DOHH2 (cell line): Measurements from ENCODE around the gene LMO3.
A peak's percentile ranks its signal among the peaks of the same experiment; 100 is the strongest.

ENCODE experiments used
- H3F3A ChIP-seq: fragments of 200-600 bp; sonication (generic), shearing (Covaris generic); 2 replicates; pipeline ENCODE4 v1.6.0; 2016; ENCODE audit warnings: antibody characterized with exemption, mild to moderate bottlenecking; ENCODE audit not compliant: control insufficient read depth, insufficient read depth
- H3K27ac ChIP-seq: fragments of 200-600 bp; sonication (generic); 2 replicates; pipeline ENCODE4 v1.5.1; 2014; ENCODE audit warnings: low read depth, mild to moderate bottlenecking, low read length, moderate library complexity
- H3K27me3 ChIP-seq: fragments of 200-600 bp; sonication (generic); 2 replicates; pipeline ENCODE4 v1.6.1; 2014; ENCODE audit warnings: mild to moderate bottlenecking, low read length, mixed read lengths; ENCODE audit not compliant: control insufficient read depth
- H3K36me3 ChIP-seq: fragments of 200-600 bp; sonication (generic); 2 replicates; pipeline ENCODE4 v1.6.1; 2014; ENCODE audit warnings: mild to moderate bottlenecking, low read length, moderate library complexity, mixed read lengths; ENCODE audit not compliant: control insufficient read depth
- H3K4me1 ChIP-seq: fragments of 200-600 bp; sonication (generic); 2 replicates; pipeline ENCODE4 v1.6.1; 2014; ENCODE audit warnings: mild to moderate bottlenecking, low read length, mixed read lengths; ENCODE audit not compliant: control insufficient read depth
- H3K4me2 ChIP-seq: fragments of 200-600 bp; sonication (generic); 2 replicates; pipeline ENCODE4 v1.6.0; 2014; ENCODE audit warnings: mild to moderate bottlenecking, low read length, moderate library complexity
- H3K4me3 ChIP-seq: fragments of 200-600 bp; sonication (generic); 2 replicates; pipeline ENCODE4 v1.5.1; 2014; ENCODE audit warnings: mild to moderate bottlenecking, low read length, mixed read lengths
- H3K79me2 ChIP-seq: fragments of 200-600 bp; sonication (generic); 2 replicates; pipeline ENCODE4 v1.6.1; 2014; ENCODE audit warnings: mild to moderate bottlenecking, low read length, mixed read lengths; ENCODE audit not compliant: control insufficient read depth
- H3K9me2 ChIP-seq: fragments of 200-600 bp; sonication (generic); replicated peaks from 2 replicates; pipeline ENCODE4 v1.6.1; 2014; ENCODE audit warnings: mild to moderate bottlenecking, low read length, mixed read lengths; ENCODE audit not compliant: control insufficient read depth
- H3K9me3 ChIP-seq: fragments of 200-600 bp; sonication (generic); 2 replicates; pipeline ENCODE4 v1.6.1; 2014; ENCODE audit warnings: antibody characterized with exemption, low read length, mixed read lengths; ENCODE audit not compliant: control insufficient read depth, insufficient read depth
- H4K20me1 ChIP-seq: fragments of 200-600 bp; sonication (generic); 2 replicates; pipeline ENCODE4 v1.6.0; 2014; ENCODE audit warnings: low read depth, mild to moderate bottlenecking, antibody characterized with exemption, low read length, moderate library complexity; ENCODE audit not compliant: control insufficient read depth, insufficient read depth
- EZH2phosphoT487 ChIP-seq: fragments of 200-600 bp; sonication (generic); IDR thresholded peaks from 2 replicates; pipeline ENCODE4 v1.6.1; 2017; ENCODE audit warnings: borderline replicate concordance, mild to moderate bottlenecking, antibody characterized with exemption, low read length, moderate library complexity, mixed read lengths
- TF ChIP-seq, protein P1 (sequence below): fragments of 200-600 bp; sonication (generic); IDR thresholded peaks from one replicate; pipeline ENCODE4 v1.5.1; 2014; ENCODE audit warnings: antibody characterized with exemption, mild to moderate bottlenecking, low read depth, low read length; ENCODE audit not compliant: poor library complexity, severe bottlenecking

Gene LMO3

DNA sequence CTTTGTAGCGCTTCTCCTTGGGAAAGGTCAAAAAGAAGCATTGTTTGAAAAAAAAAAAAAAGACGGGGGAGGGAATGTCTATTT lies at the start of gene LMO3:
Gene LMO3, minus strand, starts transcription at position 46 of the 84 bp plus-strand sequence. CDS start 5,302 bp downstream, outside the sequence.
- Histone ChIP-seq H3K27ac (no peak within 1 kb of the TSS), H3K9me2 (no peaks in the 10 kb centered on the region), H3K4me2 (peak within 1 kb of the TSS; percentile 25; the same call in 1 of the 2 replicates), H4K20me1 (no peaks in the 10 kb centered on the region), H3K4me1 (peaks cover 20% of the 10 kb centered on the region), H3K27me3 (peaks cover 23% of the 10 kb centered on the region), H3K4me3 (no peak within 1 kb of the TSS), H3K79me2 (no peaks in the 10 kb centered on the region), H3F3A (no peaks in the 10 kb centered on the region), H3K36me3 (no peaks in the 10 kb centered on the region), H3K9me3 (no peaks in the 10 kb centered on the region)
- TF ChIP-seq, protein P1, sequence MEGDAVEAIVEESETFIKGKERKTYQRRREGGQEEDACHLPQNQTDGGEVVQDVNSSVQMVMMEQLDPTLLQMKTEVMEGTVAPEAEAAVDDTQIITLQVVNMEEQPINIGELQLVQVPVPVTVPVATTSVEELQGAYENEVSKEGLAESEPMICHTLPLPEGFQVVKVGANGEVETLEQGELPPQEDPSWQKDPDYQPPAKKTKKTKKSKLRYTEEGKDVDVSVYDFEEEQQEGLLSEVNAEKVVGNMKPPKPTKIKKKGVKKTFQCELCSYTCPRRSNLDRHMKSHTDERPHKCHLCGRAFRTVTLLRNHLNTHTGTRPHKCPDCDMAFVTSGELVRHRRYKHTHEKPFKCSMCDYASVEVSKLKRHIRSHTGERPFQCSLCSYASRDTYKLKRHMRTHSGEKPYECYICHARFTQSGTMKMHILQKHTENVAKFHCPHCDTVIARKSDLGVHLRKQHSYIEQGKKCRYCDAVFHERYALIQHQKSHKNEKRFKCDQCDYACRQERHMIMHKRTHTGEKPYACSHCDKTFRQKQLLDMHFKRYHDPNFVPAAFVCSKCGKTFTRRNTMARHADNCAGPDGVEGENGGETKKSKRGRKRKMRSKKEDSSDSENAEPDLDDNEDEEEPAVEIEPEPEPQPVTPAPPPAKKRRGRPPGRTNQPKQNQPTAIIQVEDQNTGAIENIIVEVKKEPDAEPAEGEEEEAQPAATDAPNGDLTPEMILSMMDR, result no peak
- no peak for TF ChIP-seq EZH2phosphoT487

DNA sequence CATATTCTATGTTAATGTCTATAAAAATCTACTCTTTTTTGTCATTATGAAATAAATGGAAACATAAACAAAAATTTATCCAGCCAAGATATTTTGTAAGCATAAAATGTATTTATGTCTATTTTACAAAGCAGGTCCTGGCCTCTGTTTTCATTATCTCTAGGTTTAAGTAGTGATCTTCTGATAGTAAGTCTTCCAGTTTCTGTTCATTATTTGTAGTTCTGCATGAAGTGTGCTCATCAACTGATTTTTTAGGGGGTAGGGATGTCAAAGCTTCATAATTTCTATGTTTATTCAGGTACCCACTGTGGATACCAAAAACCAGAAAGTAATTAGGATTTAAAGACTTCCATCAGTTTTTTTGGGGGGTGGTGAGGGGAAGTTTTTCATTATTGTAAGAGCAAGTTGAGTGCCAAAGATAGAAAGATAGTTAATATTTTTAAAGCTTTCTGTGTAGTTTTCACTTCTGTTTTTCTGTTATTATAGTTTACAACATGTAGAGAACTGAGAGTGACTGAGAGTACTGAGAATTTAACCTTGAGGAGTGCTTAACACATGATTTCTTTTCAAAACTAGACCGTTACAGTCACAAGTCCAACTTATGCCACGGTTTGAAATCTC lies 30.6 kb upstream of the LMO3 start:
- Histone ChIP-seq H3K4me3 (peak overlapping the region; percentile 47), H3F3A (peaks cover 9% of the 10 kb centered on the region), H4K20me1 (no peaks in the 10 kb centered on the region)

DNA sequence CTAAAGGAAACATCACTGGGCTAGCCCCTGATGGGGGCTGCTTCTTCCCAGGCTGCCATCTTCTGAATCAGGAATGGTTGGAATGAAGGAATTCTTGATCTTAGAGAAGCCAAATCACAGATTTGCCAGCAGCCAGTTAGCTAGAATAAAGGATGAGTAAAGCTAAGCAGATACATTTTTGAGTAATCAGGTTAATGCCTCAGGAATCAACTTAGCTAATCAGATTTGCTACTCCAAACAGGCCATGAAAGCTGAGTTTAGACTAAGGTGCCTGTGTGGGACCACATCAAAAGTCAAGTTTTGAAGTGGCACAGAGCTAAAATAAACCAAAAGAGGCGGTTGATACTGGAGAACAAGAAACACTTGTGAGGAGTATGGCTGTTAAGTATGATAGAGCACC lies 28.8 kb upstream of the LMO3 start:
- TF ChIP-seq EZH2phosphoT487, result no peak
- TF ChIP-seq, protein P1, result no peak
- no peaks in the 10 kb centered on the region for H4K20me1 ChIP-seq
- H3K4me2 ChIP-seq, result no peak overlapping the region; the same call in 1 of the 2 replicates
- peaks cover 9% of the 10 kb centered on the region for H3F3A ChIP-seq
- 0 out of 2 replicates have a peak overlapping the region, but pooled peaks have one; percentile 12 for H3K4me3 ChIP-seq
- H3K79me2 ChIP-seq, result no peaks in the 10 kb centered on the region
- H3K27ac ChIP-seq, result no peak overlapping the region; the same call in 1 of the 2 replicates
- H3K4me1 ChIP-seq, result peaks cover 40% of the 10 kb centered on the region
- no peaks in the 10 kb centered on the region for H3K9me3 ChIP-seq
- no peaks in the 10 kb centered on the region for H3K9me2 ChIP-seq
- H3K27me3 ChIP-seq, result no peaks in the 10 kb centered on the region
- H3K36me3 ChIP-seq, result no peaks in the 10 kb centered on the region; the same call in 1 of the 2 replicates

More for the DNA sequence above, 30.6 kb upstream of the LMO3 start:
- Histone ChIP-seq H3K27me3 (no peaks in the 10 kb centered on the region), H3K9me2 (no peaks in the 10 kb centered on the region), H3K9me3 (no peaks in the 10 kb centered on the region), H3K79me2 (no peaks in the 10 kb centered on the region), H3K36me3 (no peaks in the 10 kb centered on the region; the same call in 1 of the 2 replicates), H3K4me1 (peaks cover 40% of the 10 kb centered on the region), H3K4me2 (peak overlapping the region; percentile 71), H3K27ac (peak overlapping the region; percentile 83)
- TF ChIP-seq, protein P1, result no peak
- no peak for TF ChIP-seq EZH2phosphoT487
